ENCODE measurements around the gene EPS15. TPM values are rescaled to one million over a fixed set of nuclear protein-coding genes. Genes with fewer than 3 reads are reported as not detected.

The EPS15 gene
- total and polyA plus RNA-seq, 10 of the 15 experiments (the other 5 are each of a cell fraction or from before 2014, with no cell fraction given), result 24.7 to 87.8 (median 56.3) TPM

Small RNAs within 50 kb of the gene (small RNA-seq; reads per million reads assigned to genes)
- not detected for gene RNU6-1281P
- gene RNU6-877P, result not detected

Other genes with a start within 250 kb of the EPS15 start
- gene TTC39A, start 188.7 kb downstream of the EPS15 start, total RNA-seq (2014; rRNA removed), result 0.82 and 1.6 TPM in 2 replicates
- 1.3 and 1.4 TPM in 2 replicates for gene TTC39A, start 188.7 kb downstream of the EPS15 start, total RNA-seq (2014; rRNA removed; fragmentation: Illumina TruSeq; extraction: Trizol)
- 1.5 and 3.5 TPM in 2 replicates for gene TTC39A, start 188.7 kb downstream of the EPS15 start, total RNA-seq (2021)
- 0.19 and 0.50 TPM in 2 replicates for gene TTC39A, start 188.7 kb downstream of the EPS15 start, polyA plus RNA-seq (2011; rRNA removed)
- gene TTC39A, start 188.7 kb downstream of the EPS15 start, polyA plus RNA-seq (2014; fragmentation: Illumina TruSeq; extraction: Trizol), result 1.2 and 1.5 TPM in 2 replicates
- gene TTC39A, start 188.7 kb downstream of the EPS15 start, polyA plus RNA-seq (2014; fragmentation: Nextera tagmentation; extraction: Ambion mirVana), result 1 to 10 TPM in 1 of 2 experiments, under 1 TPM in 1; 0.75 to 1.1 TPM
- 1.5 and 3.0 TPM in 2 replicates for gene TTC39A, start 188.7 kb downstream of the EPS15 start, polyA plus RNA-seq (2014; rRNA removed)
- gene TTC39A, start 188.7 kb downstream of the EPS15 start, polyA plus RNA-seq (2016; fragmentation: Nextera tagmentation; extraction: Ambion mirVana), result under 1 TPM; 0.18 to 0.94 TPM
- 128 and 139 TPM in 2 replicates for gene OSBPL9, start 97.8 kb upstream of the EPS15 start, total RNA-seq (2014; rRNA removed)
- 150 and 151 TPM in 2 replicates for gene OSBPL9, start 97.8 kb upstream of the EPS15 start, total RNA-seq (2014; rRNA removed; fragmentation: Illumina TruSeq; extraction: Trizol)
- 102 TPM in 2 replicates for gene OSBPL9, start 97.8 kb upstream of the EPS15 start, total RNA-seq (2021)
- gene OSBPL9, start 97.8 kb upstream of the EPS15 start, polyA plus RNA-seq (2011; rRNA removed), result 114 and 129 TPM in 2 replicates
- 156 and 202 TPM in 2 replicates for gene OSBPL9, start 97.8 kb upstream of the EPS15 start, polyA plus RNA-seq (2014; fragmentation: Illumina TruSeq; extraction: Trizol)
- gene OSBPL9, start 97.8 kb upstream of the EPS15 start, polyA plus RNA-seq (2014; fragmentation: Nextera tagmentation; extraction: Ambion mirVana), result 10 to 100 TPM; 25.9 to 41.9 TPM
- 89.1 and 103 TPM in 2 replicates for gene OSBPL9, start 97.8 kb upstream of the EPS15 start, polyA plus RNA-seq (2014; rRNA removed)
- 100 to 1,000 TPM in 1 of 2 experiments, 10 to 100 TPM in 1; 98.7 to 112 TPM for gene OSBPL9, start 97.8 kb upstream of the EPS15 start, polyA plus RNA-seq (2016; fragmentation: Nextera tagmentation; extraction: Ambion mirVana)